ENCODE measurements around the gene PCSK6.

PCSK6 gene

DNA sequence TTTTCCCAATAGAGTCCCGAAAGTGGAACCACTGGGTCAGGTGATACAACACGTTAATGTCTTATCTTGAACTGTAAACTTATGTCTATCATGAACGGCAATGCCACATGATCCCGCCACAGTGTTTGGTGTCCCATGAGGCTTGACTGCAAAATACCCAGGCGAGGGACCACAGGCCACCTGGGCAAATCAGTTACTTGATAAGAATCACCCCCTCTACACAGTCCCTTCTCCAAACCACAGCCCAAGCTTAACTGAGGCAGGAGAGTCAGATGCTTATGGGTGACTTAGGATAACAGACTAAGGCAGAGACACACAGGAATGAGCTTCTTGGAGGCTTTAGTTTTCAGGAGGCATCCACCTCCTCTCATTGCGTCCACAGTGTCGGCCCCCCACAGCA lies 151.5 kb downstream of the PCSK6 start:
- TF ChIP-seq GATA3 (IDR thresholded peaks at IDR 0.05; ENCODE audit: low read depth, low read length) (no peak), GATA2 (IDR thresholded peaks at IDR 0.05; ENCODE audit: low read depth, low read length) (no peak)

DNA sequence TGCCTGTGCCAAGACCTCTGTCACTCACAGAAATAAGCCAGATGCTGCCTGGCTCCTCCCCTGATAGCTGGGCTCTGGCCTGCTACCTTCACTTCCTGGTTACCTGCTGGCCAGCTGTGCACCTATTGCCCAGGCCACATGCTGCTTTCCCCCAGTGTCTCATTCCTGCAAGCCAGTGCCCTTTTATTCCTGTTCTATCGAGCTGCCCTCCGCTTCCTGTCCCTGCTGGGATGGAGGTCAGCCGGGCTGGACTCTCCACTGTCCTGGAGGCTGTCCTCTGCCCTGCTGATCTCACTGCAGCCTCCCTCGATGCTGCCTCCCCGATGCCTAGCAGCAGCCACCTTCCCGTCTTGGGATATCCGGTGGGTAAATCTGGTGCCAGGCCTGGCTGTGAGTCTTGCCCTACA lies 157.4 kb downstream of the PCSK6 start:
- TF ChIP-seq GATA2 (IDR thresholded peaks at IDR 0.05; ENCODE audit: low read depth, low read length) (no peak), GATA3 (IDR thresholded peaks at IDR 0.05; ENCODE audit: low read depth, low read length) (no peak)

DNA sequence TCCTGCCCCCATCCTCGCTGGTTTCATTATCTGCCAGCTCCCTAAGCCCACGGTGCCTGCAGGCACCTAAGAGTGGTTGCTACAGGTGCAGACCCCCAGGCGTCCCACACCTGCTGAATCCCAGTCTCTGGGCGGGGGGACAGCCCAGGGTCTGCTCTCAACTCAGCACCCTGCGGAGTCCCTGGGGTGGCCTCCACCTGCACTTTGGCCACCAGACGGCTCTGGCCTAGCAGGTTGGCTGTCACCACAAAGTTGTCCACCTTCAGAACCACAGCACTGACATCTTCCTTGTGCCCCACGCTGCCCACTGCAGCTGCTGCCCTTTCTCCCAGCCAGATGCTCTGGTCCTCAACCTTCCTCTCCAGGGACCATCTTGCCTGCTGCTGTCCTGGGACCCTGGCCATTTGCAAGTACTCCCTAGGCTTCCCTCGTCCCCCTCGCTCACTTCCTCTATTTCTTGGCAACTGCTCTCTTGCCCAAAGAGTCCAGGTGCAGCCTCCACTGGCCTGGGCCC lies 159.6 kb downstream of the PCSK6 start:
- TF ChIP-seq GATA3 (IDR thresholded peaks at IDR 0.05; ENCODE audit: low read depth, low read length) (no peak), GATA2 (IDR thresholded peaks at IDR 0.05; ENCODE audit: low read depth, low read length) (no peak)

DNA sequence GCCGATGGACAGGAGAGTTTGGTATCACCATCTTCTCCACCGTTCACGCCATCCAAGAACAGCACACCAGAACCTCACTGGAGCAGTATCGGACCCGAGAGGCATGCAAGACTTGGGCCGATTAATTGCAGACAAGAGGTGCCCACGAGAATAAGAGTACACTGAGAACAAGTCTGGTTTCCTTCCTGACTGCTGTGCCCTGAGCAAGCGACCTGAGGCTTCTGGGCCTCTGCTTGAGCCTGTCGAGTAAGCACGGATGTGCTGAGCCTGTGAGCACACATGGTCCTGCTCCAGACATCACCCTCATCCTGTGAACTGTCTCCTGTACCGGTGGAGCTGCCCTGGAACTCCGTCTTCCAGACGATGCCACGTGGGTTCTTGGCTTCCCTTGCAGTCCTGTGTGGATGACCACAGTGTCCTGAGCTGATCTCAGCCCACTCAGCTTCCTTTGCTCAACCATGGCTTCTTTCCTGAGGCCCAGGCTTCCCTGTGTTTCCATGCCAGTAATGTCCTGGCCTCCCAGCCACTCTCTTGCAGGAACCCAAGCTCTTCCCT lies 160.1 kb downstream of the PCSK6 start:
- TF ChIP-seq GATA2 (IDR thresholded peaks at IDR 0.05; ENCODE audit: low read depth, low read length) = no peak
- TF ChIP-seq GATA3 (IDR thresholded peaks at IDR 0.05; ENCODE audit: low read depth, low read length) = no peak

- no peak for TF ChIP-seq GATA2 (IDR thresholded peaks at IDR 0.05; ENCODE audit: low read depth, low read length)
- TF ChIP-seq GATA3 (IDR thresholded peaks at IDR 0.05; ENCODE audit: low read depth, low read length) = no peak
Observed at GRCh38 chr15:101328001-101328400, 161.5 kb downstream of the PCSK6 start.

- TF ChIP-seq GATA2 (IDR thresholded peaks at IDR 0.05; ENCODE audit: low read depth, low read length) (no peak), GATA3 (IDR thresholded peaks at IDR 0.05; ENCODE audit: low read depth, low read length) (no peak)
Observed at GRCh38 chr15:101327147-101327740, 162.3 kb downstream of the PCSK6 start.

GRCh38 chr15:101326462-101327146 lies 162.9 kb downstream of the PCSK6 start:
- TF ChIP-seq GATA3 (IDR thresholded peaks at IDR 0.05; ENCODE audit: low read depth, low read length) = no peak
- TF ChIP-seq GATA2 (IDR thresholded peaks at IDR 0.05; ENCODE audit: low read depth, low read length) = no peak

GRCh38 chr15:101326026-101326315 lies 163.5 kb downstream of the PCSK6 start:
- TF ChIP-seq GATA2 (IDR thresholded peaks at IDR 0.05; ENCODE audit: low read depth, low read length) (no peak), GATA3 (IDR thresholded peaks at IDR 0.05; ENCODE audit: low read depth, low read length) (no peak)

DNA sequence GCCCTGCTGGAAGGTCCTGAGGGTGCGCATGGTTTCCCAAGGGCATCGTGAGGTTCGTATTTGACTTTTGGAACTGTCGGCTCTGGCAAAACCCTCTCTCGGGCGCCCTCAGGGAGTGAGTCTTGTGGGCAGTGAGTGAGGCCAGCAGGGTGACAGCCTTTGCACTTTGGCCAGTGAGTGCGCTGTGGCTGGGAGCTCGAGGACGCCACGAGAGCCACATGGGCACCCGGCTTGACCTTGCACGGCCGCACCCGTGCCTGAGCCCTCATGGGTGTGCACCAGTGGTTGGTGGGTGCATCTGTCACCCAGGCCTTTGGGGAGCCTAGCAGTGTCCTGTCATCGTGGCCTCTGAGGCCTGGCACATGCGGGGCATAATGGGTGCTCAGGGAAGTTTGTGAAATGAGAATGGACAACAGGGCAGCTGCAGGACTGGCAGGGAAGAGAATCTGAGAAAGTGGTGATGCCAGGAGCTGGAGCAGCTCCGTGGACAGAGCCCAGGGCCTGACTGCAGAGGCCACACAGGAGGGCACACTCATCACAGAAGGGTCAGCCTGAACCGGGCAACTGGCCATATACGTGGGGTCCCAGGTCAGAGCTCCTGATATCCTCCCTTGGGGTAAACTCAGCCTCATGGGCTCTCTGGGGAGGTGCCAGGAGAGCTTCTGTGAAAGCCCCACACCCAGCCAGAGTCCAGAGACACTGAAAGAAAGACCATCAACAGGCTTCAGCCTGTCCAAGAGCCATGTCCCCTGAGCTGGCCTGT lies 164.1 kb downstream of the PCSK6 start:
- TF ChIP-seq GATA2 (IDR thresholded peaks at IDR 0.05; ENCODE audit: low read depth, low read length) (no peak), GATA3 (IDR thresholded peaks at IDR 0.05; ENCODE audit: low read depth, low read length) (no peak)

DNA sequence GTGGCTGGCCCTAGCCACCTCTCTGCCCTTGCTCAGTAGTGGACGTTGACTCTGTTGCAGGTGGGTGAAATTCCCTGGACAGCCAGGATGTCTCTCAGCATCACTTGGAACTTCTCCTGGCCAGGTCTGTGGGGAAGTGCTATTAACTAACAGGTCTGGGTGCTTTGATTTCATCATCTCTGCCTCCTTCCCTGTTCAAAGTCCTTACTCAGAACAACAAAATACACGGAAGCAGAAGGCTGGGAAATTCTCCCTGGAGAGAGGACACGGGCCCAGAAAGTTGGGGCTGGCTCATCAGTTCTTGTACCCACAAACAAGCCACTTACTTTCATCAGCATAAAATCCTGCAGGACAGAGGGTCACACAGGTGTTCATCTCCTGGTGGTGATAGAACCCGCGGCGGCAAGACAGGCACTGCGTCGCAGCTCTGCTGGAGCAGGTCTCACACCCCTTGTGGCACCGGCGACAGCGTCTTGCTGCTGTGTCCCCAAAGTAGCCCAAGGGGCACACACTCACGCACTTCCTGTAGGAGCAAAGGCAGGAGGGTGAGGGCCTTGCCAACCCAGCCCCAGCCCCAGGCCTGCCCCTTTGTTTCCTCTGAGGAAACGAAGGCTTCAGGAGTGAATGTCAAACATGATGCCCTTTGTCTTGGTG lies 164.9 kb downstream of the PCSK6 start:
- TF ChIP-seq GATA3 (IDR thresholded peaks at IDR 0.05; ENCODE audit: low read depth, low read length) (no peak), GATA2 (IDR thresholded peaks at IDR 0.05; ENCODE audit: low read depth, low read length) (no peak)

DNA sequence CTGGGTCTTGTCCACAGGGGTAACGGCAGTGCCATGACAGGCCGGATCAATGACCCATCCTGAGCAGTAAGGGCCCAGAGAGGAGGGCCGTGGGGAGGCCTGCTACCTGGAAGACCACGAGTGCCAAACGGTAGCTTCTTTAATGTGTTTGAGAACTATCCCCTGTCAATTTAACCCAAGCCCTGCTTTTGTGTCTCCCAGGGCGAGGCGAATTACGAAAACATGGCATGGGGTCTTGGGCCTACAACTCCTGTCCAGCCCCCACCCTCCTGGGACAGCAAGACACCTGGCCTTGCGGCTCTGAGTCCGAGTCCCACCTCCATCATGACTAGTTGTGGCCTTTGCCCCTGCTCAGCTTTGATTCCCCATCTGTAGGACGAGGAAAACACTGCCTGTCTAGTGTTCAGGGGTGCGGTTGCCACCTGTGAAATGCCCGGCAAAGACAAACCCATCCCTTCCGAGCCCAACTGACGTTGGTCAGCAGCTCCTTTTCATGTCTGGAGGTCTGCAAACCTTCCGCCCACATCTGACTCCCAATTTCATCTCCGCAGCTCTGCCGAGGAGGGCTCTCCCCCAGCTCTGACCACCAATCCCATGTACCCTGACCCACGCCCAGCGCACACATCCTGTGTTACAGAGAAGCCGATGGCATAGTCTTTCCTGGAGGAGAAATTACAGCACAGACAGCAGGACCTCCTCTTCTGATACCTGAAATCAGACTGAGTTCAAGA lies 165.5 kb downstream of the PCSK6 start:
- TF ChIP-seq GATA3 (IDR thresholded peaks at IDR 0.05; ENCODE audit: low read depth, low read length) = no peak
- TF ChIP-seq GATA2 (IDR thresholded peaks at IDR 0.05; ENCODE audit: low read depth, low read length) = no peak

GRCh38 chr15:101322854-101323477 lies 166.5 kb downstream of the PCSK6 start:
- TF ChIP-seq GATA3 (IDR thresholded peaks at IDR 0.05; ENCODE audit: low read depth, low read length) = no peak
- no peak for TF ChIP-seq GATA2 (IDR thresholded peaks at IDR 0.05; ENCODE audit: low read depth, low read length)
